Tibial nerve (tissue), 4 donors: Measurements from ENCODE around the gene OCA2. TPM values are rescaled to one million over a fixed set of nuclear protein-coding genes. Genes with fewer than 3 reads are reported as not detected.

ENCODE experiments used
- DNase-seq, 2 donors: peaks; one replicate each; pipeline ENCODE4 v3.0.0-alpha.2; 2019; ENCODE audit warnings: low spot score in 2 of 2
- H3K27ac ChIP-seq, 4 donors: fragments of 200-600 bp; sonication (generic) in 3 of 4; one replicate each; pipeline ENCODE4 v1.5.1; 2017 to 2019; ENCODE audit warnings: mild to moderate bottlenecking in 1 of 4
- H3K27me3 ChIP-seq, 2 donors: fragments of 200-600 bp; sonication (generic) in 1 of 2; one replicate each; pipeline versions ENCODE4 v1.5.1 to v1.6.0; 2017 to 2019
- H3K36me3 ChIP-seq, 3 donors: fragments of 200-600 bp; sonication (generic); one replicate each; pipeline ENCODE4 v1.5.1; 2018 to 2019
- H3K4me1 ChIP-seq, 4 donors: fragments of 200-600 bp; sonication (generic) in 3 of 4; one replicate each; pipeline ENCODE4 v1.5.1; 2017 to 2019
- H3K4me3 ChIP-seq, 4 donors: fragments of 200-600 bp; sonication (generic) in 3 of 4; one replicate each; pipeline ENCODE4 v1.5.1; 2017 to 2019; ENCODE audit warnings: mild to moderate bottlenecking in 1 of 4, moderate library complexity in 1 of 4
- H3K9me3 ChIP-seq, 4 donors: fragments of 200-600 bp; sonication (generic) in 3 of 4; one replicate each; pipeline ENCODE4 v1.5.1; 2017 to 2019
- EP300 ChIP-seq, 2 donors: sonication (generic); formaldehyde crosslinking; IDR thresholded peaks; one replicate each; pipeline ENCODE4 v1.6.1; 2017; ENCODE audit warnings: antibody characterized with exemption in 2 of 2, mild to moderate bottlenecking in 1 of 2
- POLR2A ChIP-seq, 2 donors: fragments of 450-650 bp; IDR thresholded peaks; one replicate each; pipeline ENCODE4 v1.6.1; 2017; ENCODE audit warnings: antibody characterized with exemption in 2 of 2, mild to moderate bottlenecking in 2 of 2, moderate library complexity in 2 of 2
- WGBS, 2 donors: methylation state at CpG; one replicate each; pipeline ENCODE4 v1.1.5; 2018; 5-methylcytosine and 5-hydroxymethylcytosine counted together
- total RNA-seq, 4 donors: library from RNA; depleted of rRNA; stranded (reverse); fragments of >200 nt; gene quantifications; one replicate each; pipeline ENCODE4 v1.1.0, GENCODE V29; 2016
- TF ChIP-seq, protein P1 (sequence below), 5 experiments: fragments of 200-600 bp in 3 of 5; fragments of 450-650 bp in 2 of 5; sonication (generic) in 3 of 5; IDR thresholded peaks; one replicate each; pipeline ENCODE4 v1.5.1; 2016 to 2019; ENCODE audit warnings: antibody characterized with exemption in 5 of 5, mild to moderate bottlenecking in 3 of 5, moderate library complexity in 2 of 5

The OCA2 gene
- total RNA-seq, 4 donors from 2014 or later: 2.7 to 19.7 (median 6.5) TPM; not detected in 1

DNA sequence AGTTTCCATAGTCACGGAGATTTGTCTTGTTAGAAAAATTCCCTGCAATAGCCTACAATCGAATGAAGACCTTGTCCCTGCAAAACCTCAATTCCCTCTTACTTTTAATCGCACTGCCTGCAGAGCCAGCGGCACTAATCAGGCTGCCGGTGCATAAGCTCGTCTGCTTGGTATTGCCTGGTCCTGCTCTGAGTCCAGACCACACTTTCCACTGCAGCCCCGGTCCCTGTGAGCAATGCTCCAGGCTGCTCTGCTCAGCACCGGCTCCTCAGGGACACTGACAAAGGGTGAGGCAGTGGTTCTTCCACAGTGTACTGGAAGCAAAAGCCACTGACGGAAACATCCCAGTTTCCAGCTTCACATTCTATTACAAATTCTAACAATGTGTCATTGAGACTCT, 164.3 kb downstream of the OCA2 start:
- Histone ChIP-seq H3K4me1 (no peaks in the 10 kb centered on the region), H3K27me3 (no peaks in the 10 kb centered on the region), H3K36me3 (no peaks in the 10 kb centered on the region), H3K27ac (no peak overlapping the region), H3K4me3 (no peak overlapping the region), H3K9me3 (peaks cover 0 to 22% (median 0%) of the 10 kb centered on the region in 4 donors)
- no peak for TF ChIP-seq POLR2A (IDR thresholded peaks at IDR 0.05)
- TF ChIP-seq EP300 (IDR thresholded peaks at IDR 0.05): no peak
- TF ChIP-seq, protein P1, sequence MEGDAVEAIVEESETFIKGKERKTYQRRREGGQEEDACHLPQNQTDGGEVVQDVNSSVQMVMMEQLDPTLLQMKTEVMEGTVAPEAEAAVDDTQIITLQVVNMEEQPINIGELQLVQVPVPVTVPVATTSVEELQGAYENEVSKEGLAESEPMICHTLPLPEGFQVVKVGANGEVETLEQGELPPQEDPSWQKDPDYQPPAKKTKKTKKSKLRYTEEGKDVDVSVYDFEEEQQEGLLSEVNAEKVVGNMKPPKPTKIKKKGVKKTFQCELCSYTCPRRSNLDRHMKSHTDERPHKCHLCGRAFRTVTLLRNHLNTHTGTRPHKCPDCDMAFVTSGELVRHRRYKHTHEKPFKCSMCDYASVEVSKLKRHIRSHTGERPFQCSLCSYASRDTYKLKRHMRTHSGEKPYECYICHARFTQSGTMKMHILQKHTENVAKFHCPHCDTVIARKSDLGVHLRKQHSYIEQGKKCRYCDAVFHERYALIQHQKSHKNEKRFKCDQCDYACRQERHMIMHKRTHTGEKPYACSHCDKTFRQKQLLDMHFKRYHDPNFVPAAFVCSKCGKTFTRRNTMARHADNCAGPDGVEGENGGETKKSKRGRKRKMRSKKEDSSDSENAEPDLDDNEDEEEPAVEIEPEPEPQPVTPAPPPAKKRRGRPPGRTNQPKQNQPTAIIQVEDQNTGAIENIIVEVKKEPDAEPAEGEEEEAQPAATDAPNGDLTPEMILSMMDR (IDR thresholded peaks at IDR 0.05): no peak
- no peak for DNase-seq
- 68 to 77% methylated on average over 9 of the region's 9 CpGs for WGBS, 2 donors

DNA sequence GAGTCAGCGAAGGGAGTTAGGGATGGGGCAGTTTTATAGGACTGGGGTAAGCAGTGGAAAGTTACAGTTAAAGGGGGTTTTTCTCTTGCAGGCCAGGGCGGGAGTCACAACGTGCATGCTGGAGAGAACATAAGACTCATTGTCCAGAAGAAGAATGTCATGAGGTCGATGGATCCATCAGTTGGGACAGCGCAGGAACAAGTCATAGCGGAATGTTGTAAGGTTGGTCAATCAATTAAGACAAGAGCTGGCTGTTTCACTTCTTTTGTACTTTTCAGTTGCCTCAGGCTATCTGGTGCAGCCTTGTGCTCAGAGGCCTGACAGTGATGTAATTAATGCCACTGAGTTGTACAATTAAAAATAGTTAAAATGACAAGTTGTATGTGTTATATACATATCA, 165.6 kb downstream of the OCA2 start:
- no peaks in the 10 kb centered on the region for H3K4me1 ChIP-seq
- no peak overlapping the region for H3K27ac ChIP-seq
- WGBS, 2 donors: 65 to 78% methylated on average over 6 of the region's 6 CpGs
- H3K36me3 ChIP-seq: no peaks in the 10 kb centered on the region
- peaks cover 0 to 22% (median 0%) of the 10 kb centered on the region in 4 donors for H3K9me3 ChIP-seq
- no peak for DNase-seq
- TF ChIP-seq POLR2A (IDR thresholded peaks at IDR 0.05): no peak
- TF ChIP-seq, protein P1 (IDR thresholded peaks at IDR 0.05): no peak
- no peak for TF ChIP-seq EP300 (IDR thresholded peaks at IDR 0.05)
- H3K4me3 ChIP-seq: no peak overlapping the region
- H3K27me3 ChIP-seq: no peaks in the 10 kb centered on the region

DNA sequence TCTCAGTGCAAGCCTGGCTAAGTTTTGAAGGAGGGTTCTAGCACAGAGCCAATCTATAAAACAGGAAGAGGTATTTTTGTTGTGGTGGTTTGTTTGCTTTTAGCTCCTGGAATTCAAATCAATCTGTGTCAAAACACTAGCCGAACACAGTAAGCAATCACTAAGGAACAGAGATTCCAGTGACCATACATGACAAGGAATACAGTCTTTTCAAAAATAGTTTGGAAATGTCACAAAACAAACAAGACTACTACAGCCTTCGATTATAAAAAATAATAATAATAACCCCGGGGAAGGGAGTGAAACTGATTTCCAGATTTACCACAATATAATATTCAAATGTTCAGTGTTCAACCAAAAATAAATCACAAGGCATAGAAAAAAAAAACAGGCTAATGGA, 166.5 kb downstream of the OCA2 start:
- DNase-seq: no peak
- TF ChIP-seq, protein P1 (IDR thresholded peaks at IDR 0.05): no peak
- TF ChIP-seq EP300 (IDR thresholded peaks at IDR 0.05) (no peak), POLR2A (IDR thresholded peaks at IDR 0.05) (no peak)
- Histone ChIP-seq H3K9me3 (peaks cover 0 to 22% (median 0%) of the 10 kb centered on the region in 4 donors), H3K4me1 (no peaks in the 10 kb centered on the region), H3K36me3 (no peaks in the 10 kb centered on the region), H3K27me3 (no peaks in the 10 kb centered on the region), H3K4me3 (no peak overlapping the region), H3K27ac (no peak overlapping the region)
- WGBS, 2 donors: 88 to 90% methylated on average over 3 of the region's 3 CpGs

DNA sequence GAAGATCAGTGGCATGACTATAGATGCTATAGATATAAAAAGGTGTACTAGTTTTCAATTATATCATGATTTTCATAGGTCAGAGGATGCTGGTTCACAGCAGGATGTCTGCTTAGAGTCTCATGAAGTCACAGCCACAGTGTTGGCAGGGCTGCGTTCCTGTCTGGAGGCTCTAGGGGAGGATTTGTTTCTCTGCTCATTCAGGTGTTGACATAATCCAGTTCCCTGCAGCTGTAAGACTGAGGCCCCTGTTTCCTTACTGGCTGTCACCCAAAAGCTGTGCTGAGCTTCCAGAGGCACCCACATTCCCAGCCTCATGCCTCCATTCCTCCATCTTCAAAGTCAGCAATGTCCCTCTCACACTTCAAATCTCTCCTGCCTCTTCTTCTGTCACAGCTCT, 170.7 kb downstream of the OCA2 start:
- no peak for TF ChIP-seq EP300 (IDR thresholded peaks at IDR 0.05)
- no peak for DNase-seq
- Histone ChIP-seq H3K9me3 (peaks cover 0 to 20% (median 0%) of the 10 kb centered on the region in 4 donors), H3K4me3 (no peak overlapping the region), H3K4me1 (no peaks in the 10 kb centered on the region), H3K27me3 (no peaks in the 10 kb centered on the region), H3K36me3 (no peaks in the 10 kb centered on the region), H3K27ac (no peak overlapping the region)
- 59 to 81% methylated on average over 1 of the region's 1 CpG for WGBS, 2 donors

DNA sequence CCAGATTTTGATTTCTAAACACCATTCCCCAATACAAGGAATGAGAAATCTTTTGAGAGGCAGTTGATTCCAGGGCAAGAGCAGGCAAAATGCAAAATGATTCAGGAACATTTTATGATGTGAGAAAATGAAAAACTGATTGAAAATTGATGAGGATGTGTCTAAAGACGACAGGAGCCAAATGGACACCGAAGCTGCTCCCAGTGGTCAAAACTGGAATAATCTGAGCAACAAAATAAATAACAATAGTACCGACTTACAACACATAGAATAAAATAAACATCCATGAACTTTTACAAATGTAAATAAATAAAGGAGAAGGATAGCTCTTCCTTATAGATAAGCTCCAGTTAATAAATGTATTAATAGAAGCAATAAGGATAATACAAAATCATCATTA, 186.8 kb downstream of the OCA2 start:
- TF ChIP-seq, protein P1 (IDR thresholded peaks at IDR 0.05): no peak
- TF ChIP-seq EP300 (IDR thresholded peaks at IDR 0.05) (no peak), POLR2A (IDR thresholded peaks at IDR 0.05) (no peak)
- H3K4me3 ChIP-seq: no peak overlapping the region
- no peak for DNase-seq
- H3K36me3 ChIP-seq: no peaks in the 10 kb centered on the region
- WGBS, 2 donors: 68 to 73% methylated on average over 3 of the region's 3 CpGs
- H3K27me3 ChIP-seq: no peaks in the 10 kb centered on the region
- peaks cover 0 to 20% (median 0%) of the 10 kb centered on the region in 4 donors for H3K9me3 ChIP-seq
- H3K27ac ChIP-seq: no peak overlapping the region
- H3K4me1 ChIP-seq: no peaks in the 10 kb centered on the region

DNA sequence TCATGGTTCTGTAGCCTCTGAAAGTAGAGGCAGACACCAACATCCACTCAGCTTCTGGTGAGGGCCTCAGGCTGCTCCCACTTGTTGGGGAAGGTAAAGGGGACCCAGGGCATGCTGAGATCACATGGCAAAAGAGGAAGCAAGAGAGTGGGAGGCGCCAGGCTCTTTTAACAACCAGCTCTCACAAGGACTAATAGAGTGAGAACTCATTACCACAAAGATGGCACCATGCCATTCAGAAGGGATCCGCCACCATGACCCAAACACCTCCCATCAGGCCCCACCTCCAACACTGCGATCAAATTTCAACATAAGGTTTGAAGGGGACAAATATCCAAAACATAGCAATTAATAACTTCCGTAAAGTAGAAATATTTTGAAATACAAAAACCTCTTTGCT, 192.3 kb downstream of the OCA2 start:
- no peak overlapping the region for H3K27ac ChIP-seq
- no peaks in the 10 kb centered on the region for H3K27me3 ChIP-seq
- H3K36me3 ChIP-seq: no peaks in the 10 kb centered on the region
- H3K9me3 ChIP-seq: peaks cover 0 to 33% (median 0%) of the 10 kb centered on the region in 4 donors
- H3K4me3 ChIP-seq: no peak overlapping the region
- TF ChIP-seq EP300 (IDR thresholded peaks at IDR 0.05) (no peak), POLR2A (IDR thresholded peaks at IDR 0.05) (no peak)
- TF ChIP-seq, protein P1 (IDR thresholded peaks at IDR 0.05): no peak
- WGBS, 2 donors: 61 to 68% methylated on average over 4 of the region's 4 CpGs
- H3K4me1 ChIP-seq: no peaks in the 10 kb centered on the region
- no peak for DNase-seq
